ENCODE data around the gene MPRIP.

GRCh38 chr17:17164676-17165075 lies 122.4 kb downstream of the MPRIP start:
- TF ChIP-seq, protein P1, sequence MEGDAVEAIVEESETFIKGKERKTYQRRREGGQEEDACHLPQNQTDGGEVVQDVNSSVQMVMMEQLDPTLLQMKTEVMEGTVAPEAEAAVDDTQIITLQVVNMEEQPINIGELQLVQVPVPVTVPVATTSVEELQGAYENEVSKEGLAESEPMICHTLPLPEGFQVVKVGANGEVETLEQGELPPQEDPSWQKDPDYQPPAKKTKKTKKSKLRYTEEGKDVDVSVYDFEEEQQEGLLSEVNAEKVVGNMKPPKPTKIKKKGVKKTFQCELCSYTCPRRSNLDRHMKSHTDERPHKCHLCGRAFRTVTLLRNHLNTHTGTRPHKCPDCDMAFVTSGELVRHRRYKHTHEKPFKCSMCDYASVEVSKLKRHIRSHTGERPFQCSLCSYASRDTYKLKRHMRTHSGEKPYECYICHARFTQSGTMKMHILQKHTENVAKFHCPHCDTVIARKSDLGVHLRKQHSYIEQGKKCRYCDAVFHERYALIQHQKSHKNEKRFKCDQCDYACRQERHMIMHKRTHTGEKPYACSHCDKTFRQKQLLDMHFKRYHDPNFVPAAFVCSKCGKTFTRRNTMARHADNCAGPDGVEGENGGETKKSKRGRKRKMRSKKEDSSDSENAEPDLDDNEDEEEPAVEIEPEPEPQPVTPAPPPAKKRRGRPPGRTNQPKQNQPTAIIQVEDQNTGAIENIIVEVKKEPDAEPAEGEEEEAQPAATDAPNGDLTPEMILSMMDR (IDR thresholded peaks at IDR 0.05 in 2 of 3, conservative IDR thresholded peaks at IDR 0.05 in 1 of 3; ENCODE audit: borderline replicate concordance in 1 of 3, insufficient read depth in 1 of 3, low read depth in 2 of 3, low read length in 2 of 3) = no peak
- TF ChIP-seq, protein P2, sequence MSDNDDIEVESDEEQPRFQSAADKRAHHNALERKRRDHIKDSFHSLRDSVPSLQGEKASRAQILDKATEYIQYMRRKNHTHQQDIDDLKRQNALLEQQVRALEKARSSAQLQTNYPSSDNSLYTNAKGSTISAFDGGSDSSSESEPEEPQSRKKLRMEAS (IDR thresholded peaks at IDR 0.05) = no peak
- TF ChIP-seq POLR2A (IDR thresholded peaks at IDR 0.05; ENCODE audit: borderline replicate concordance, extremely low read depth, insufficient read depth, insufficient read length) = no peak
- TF ChIP-seq, protein P3, sequence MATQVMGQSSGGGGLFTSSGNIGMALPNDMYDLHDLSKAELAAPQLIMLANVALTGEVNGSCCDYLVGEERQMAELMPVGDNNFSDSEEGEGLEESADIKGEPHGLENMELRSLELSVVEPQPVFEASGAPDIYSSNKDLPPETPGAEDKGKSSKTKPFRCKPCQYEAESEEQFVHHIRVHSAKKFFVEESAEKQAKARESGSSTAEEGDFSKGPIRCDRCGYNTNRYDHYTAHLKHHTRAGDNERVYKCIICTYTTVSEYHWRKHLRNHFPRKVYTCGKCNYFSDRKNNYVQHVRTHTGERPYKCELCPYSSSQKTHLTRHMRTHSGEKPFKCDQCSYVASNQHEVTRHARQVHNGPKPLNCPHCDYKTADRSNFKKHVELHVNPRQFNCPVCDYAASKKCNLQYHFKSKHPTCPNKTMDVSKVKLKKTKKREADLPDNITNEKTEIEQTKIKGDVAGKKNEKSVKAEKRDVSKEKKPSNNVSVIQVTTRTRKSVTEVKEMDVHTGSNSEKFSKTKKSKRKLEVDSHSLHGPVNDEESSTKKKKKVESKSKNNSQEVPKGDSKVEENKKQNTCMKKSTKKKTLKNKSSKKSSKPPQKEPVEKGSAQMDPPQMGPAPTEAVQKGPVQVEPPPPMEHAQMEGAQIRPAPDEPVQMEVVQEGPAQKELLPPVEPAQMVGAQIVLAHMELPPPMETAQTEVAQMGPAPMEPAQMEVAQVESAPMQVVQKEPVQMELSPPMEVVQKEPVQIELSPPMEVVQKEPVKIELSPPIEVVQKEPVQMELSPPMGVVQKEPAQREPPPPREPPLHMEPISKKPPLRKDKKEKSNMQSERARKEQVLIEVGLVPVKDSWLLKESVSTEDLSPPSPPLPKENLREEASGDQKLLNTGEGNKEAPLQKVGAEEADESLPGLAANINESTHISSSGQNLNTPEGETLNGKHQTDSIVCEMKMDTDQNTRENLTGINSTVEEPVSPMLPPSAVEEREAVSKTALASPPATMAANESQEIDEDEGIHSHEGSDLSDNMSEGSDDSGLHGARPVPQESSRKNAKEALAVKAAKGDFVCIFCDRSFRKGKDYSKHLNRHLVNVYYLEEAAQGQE (IDR thresholded peaks at IDR 0.05; ENCODE audit: low read depth) = no peak
- TF ChIP-seq, protein P4, sequence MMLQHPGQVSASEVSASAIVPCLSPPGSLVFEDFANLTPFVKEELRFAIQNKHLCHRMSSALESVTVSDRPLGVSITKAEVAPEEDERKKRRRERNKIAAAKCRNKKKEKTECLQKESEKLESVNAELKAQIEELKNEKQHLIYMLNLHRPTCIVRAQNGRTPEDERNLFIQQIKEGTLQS (IDR thresholded peaks at IDR 0.05) = no peak
